SK-N-SH (cell line): Measurements from ENCODE around the gene KIF1C.

Experiments
- EZH2phosphoT487 ChIP-seq: fragments of 200-600 bp; sonication (generic); IDR thresholded peaks from 2 replicates; pipeline ENCODE4 v1.6.1; 2017; ENCODE audit warnings: low read depth, mixed run types, mild to moderate bottlenecking, antibody characterized with exemption, moderate library complexity, borderline replicate concordance
- TF ChIP-seq, protein P1 (sequence below): fragments of 200-600 bp; sonication (generic); IDR thresholded peaks from 2 replicates; pipeline ENCODE4 v1.6.1; 2017; ENCODE audit warnings: antibody characterized with exemption, mild to moderate bottlenecking, moderate library complexity

DNA sequence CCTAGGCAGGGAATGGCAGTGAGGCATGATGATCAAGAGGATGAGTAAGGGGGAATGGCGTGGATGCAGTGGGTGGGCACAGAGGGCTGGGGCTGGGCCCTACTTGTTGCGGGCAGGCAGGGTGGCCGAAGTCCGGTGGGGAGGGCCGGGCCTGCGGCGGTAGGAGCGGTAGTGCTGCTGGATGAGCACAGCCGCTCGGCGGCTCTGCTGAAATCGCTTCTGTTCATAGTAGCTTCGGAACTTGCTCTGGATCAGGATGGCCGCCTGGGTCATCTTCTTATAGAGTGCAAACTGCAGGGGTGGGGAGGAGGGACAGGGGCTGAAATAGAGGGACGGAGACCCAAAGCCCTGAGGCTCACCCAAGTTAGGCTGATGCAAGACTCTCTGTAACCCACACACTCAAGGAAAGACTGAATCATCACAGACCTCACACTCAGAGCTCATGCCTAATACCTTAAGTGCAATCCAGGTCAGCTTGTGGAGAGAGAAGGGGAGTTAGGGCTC is 28.7 kb upstream of the KIF1C start:
- TF ChIP-seq, protein P1, sequence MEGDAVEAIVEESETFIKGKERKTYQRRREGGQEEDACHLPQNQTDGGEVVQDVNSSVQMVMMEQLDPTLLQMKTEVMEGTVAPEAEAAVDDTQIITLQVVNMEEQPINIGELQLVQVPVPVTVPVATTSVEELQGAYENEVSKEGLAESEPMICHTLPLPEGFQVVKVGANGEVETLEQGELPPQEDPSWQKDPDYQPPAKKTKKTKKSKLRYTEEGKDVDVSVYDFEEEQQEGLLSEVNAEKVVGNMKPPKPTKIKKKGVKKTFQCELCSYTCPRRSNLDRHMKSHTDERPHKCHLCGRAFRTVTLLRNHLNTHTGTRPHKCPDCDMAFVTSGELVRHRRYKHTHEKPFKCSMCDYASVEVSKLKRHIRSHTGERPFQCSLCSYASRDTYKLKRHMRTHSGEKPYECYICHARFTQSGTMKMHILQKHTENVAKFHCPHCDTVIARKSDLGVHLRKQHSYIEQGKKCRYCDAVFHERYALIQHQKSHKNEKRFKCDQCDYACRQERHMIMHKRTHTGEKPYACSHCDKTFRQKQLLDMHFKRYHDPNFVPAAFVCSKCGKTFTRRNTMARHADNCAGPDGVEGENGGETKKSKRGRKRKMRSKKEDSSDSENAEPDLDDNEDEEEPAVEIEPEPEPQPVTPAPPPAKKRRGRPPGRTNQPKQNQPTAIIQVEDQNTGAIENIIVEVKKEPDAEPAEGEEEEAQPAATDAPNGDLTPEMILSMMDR = no peak
- no peak for TF ChIP-seq EZH2phosphoT487
